HG03342 (cell line): Measurements from ENCODE around the gene ANXA7.
"Not testable (repeated sequence)": the region's sequence is repeated elsewhere in the genome, so short reads cannot be mapped to it uniquely, and the experiment has no call there.

ENCODE experiments used
- ATAC-seq: cut with Tn5 transposase; IDR thresholded peaks from one replicate; pipeline ENCODE4 v1.9.1; 2021; ENCODE audit warnings: mild to moderate bottlenecking, moderate library complexity; ENCODE audit not compliant: unreplicated experiment

Gene ANXA7

GRCh38 chr10:73408061-73408460, 5.8 kb downstream of the ANXA7 start:
- ATAC-seq = no peak

- no peak for ATAC-seq
These were observed 6.4 kb downstream of the ANXA7 start for GRCh38 chr10:73407495-73407894.

- ATAC-seq = no peak
These were observed 7.0 kb downstream of the ANXA7 start for GRCh38 chr10:73406846-73407245.

GRCh38 chr10:73405556-73405955, 8.3 kb downstream of the ANXA7 start:
- ATAC-seq = no peak

GRCh38 chr10:73404690-73405089, 9.2 kb downstream of the ANXA7 start:
- no peak for ATAC-seq

- ATAC-seq = no peak
These were observed 12.2 kb downstream of the ANXA7 start for GRCh38 chr10:73401636-73402035.

- no peak for ATAC-seq
These were observed 14.8 kb downstream of the ANXA7 start for GRCh38 chr10:73399063-73399462.

- no peak for ATAC-seq
These were observed 15.8 kb downstream of the ANXA7 start for GRCh38 chr10:73398024-73398423.

GRCh38 chr10:73394325-73394724, 19.5 kb downstream of the ANXA7 start:
- ATAC-seq = not testable (repeated sequence)

- ATAC-seq = no peak
These were observed 25.6 kb downstream of the ANXA7 start for GRCh38 chr10:73388228-73388627.

- ATAC-seq = no peak
These were observed 27.3 kb downstream of the ANXA7 start for GRCh38 chr10:73386583-73386982.

- no peak for ATAC-seq
These were observed 34.7 kb downstream of the ANXA7 start for GRCh38 chr10:73379064-73379748.

- no peak for ATAC-seq
These were observed 37.2 kb downstream of the ANXA7 start for GRCh38 chr10:73376679-73377078.

- ATAC-seq = no peak
These were observed 45.6 kb downstream of the ANXA7 start for GRCh38 chr10:73368238-73368637.

GRCh38 chr10:73366381-73367298, 47.2 kb downstream of the ANXA7 start:
- peak; percentile 56 for ATAC-seq

GRCh38 chr10:73364964-73365363, 48.9 kb downstream of the ANXA7 start:
- no peak for ATAC-seq

- ATAC-seq = no peak
These were observed 54.4 kb downstream of the ANXA7 start for GRCh38 chr10:73359492-73359891.

- peak; percentile 93 for ATAC-seq
These were observed 55.3 kb downstream of the ANXA7 start, which contains the start of gene CFAP70 for GRCh38 chr10:73358331-73359279. Gene CFAP70 (minus strand): TSS chr10:73358864. CDS start chr10:73354796, 4,068 bp downstream.

- ATAC-seq = no peak
These were observed 56.0 kb downstream of the ANXA7 start for GRCh38 chr10:73357821-73358220.

- no peak for ATAC-seq
These were observed 56.7 kb downstream of the ANXA7 start for GRCh38 chr10:73357166-73357565.

GRCh38 chr10:73344269-73344668, 69.6 kb downstream of the ANXA7 start:
- ATAC-seq = no peak
